Mesangial cell (primary cell): ENCODE results near the gene RAD21L1. TPM values are rescaled to one million over a fixed set of nuclear protein-coding genes. Genes with fewer than 3 reads are reported as not detected.

Source experiments
- total RNA-seq: library from RNA; depleted of rRNA; stranded (reverse); fragments of >200 nt; gene quantifications from 2 replicates; pipeline ENCODE4 v1.2.3, GENCODE V29; 2015

RAD21L1 gene
- not detected in 2 replicates for total RNA-seq

DNA sequence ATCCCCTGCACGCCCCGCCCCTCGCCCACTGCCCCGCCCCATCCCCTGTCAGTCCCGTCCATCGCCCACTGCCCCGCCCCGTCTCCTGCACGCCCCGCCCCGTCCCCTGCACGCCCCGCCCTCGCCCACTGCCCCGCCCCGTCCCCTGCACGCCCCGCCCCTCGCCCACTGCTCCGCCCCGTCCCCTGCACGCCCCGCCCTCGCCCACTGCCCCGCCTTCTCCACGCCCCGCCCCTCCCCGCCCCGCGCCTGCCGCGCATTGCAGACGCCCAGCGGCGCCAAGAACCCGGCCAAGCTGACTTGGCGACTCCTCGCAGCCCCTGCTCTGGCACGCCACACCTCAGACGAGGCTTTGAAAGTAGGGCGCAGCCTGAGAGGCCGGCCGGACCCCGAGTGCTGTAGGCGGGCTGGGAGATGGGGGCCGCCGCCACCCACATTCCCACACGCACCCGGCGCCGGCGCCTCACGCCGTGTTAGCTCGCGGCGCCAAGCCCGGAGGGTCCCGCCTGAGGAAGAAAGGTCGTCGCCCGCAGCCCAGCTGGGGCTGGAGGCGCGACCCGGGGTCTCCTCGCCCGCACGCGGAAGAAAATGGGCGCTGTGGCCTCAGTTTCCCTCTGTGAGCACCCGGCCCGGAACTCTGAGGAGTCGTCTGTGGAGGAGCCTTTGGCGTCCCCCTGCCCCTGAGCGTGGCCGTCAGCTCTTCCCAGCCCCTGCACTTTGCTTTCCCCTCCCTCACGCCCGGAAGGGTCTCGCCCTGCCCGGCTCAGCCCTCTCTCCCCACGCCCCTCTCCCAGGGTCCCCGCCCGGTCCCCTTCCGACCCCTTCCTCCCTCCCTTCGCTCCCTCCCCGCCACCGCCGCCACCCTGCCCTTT is at the start of gene RAD21L1:
Gene RAD21L1, plus strand, starts transcription at position 262 of the 872 bp plus-strand sequence. CDS start 2,410 bp downstream, outside the sequence.

DNA sequence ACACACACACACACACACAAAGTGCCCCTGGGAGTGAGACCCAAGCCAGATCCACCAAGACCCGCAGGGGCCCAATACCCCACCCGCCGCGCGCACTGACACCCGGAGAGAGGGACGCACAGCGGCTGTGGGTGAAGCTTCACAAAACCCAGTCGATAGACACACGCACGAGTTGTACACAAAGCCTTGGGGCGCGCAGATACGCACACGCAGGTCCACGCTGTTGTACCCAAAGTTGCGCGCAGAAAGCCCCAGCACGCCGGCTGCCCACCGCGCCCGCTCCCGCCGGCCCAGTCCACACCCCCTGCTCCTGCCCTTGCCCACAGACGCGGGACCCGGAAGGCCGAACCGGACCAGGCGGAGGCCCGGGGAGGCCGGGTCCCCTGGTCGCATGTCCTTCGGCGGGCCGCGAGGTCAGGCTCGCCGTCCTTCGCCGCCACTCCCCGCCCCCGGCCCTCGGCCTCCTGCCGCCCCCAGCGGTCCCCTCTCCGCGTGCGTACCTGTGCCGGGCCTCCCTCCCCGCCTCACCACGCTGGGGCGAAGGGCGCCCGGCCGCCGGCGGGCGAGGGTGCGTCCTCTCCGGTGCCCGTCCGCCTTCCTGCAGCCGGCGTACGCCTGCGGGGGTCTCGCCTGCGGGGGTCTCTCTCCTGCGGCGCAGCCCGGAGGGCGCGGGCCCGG is 41.1 kb upstream of the RAD21L1 start, which contains the start of gene TMEM74B:
Gene TMEM74B, minus strand, starts transcription at position 344 of the 678 bp plus-strand sequence. CDS start 1,180 bp downstream, outside the sequence.

DNA sequence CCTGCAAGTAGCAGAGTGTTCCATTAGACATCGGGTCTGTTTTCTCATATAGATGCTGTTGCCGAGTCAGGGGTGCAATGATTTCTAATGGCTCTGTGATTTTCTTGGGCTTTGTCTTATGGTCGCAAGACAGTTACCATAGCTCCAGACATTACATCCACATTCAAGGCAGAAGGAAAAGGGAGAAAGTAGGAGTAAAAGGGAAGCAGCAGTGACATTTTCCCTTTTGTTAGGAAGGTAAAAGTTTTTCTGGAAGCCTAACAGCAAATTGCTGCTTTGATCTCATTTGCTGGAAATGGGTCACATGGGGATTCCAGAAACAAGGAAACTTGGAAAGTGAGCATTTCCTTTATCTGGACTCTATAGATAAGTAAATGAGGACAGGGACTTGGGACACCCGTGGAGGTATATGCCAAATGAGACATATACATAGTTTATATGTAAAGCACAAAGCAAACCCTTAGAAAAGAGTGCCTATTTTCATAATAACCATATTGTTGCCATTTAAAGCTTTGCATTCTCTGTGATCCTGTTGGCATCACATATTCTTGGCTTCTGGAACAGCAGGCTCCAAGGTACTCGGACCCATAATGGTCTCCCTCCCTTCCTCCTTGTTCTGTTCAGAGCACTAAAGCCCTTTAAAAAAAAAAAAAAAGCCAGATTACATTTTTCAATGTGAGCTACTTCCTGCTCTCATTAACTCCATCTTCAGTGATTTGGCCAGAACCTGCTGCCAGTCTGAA is 22.9 kb upstream of the RAD21L1 start, which contains the start of gene C20orf202:
Gene C20orf202, plus strand, starts transcription at position 693 of the 743 bp plus-strand sequence. CDS start 132 bp downstream, outside the sequence.

DNA sequence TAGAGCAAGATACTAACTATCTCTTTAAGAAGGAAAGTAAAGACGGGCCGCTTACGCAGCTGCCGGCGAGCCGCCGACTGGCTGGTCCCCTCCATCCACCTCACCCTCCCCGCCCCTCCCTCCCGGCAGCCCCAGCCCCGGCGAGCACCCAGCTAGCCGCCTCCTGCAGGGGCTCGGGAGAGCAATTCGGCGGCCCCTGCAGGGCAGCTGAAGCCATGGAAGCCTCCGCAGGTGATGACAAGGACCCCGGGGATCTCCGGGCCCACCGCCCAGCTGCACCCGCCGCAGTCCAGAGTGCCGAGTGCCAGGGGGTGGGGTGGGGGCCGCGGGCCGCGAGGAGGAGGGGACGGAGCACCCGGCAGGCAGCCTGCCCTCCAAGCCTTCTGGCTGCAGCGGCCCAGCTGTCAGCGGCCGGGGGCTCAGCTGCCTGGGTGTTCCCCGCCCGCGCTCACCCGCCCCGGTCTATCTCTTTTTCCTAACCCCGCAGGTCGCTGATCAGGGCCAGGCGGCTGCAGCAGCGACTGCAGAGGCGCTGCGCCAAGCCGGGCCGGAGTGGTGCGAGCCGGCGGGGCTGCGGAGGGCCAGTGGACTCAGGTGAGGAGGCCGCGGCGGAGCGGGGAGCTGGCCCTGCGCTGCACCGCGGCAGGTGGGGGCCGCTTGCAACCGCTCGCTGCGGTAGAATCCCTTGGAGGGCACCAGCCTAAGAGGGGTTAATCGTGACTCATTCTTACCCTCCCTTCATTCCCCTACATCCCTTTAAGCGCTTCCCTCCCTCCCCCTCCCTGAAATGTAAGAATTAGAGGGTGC is 40.5 kb downstream of the RAD21L1 start, which contains the start of gene SNPH:
Gene SNPH, plus strand, starts transcription at position 128 of the 807 bp plus-strand sequence. CDS start 29,946 bp downstream, outside the sequence.

Other genes starting within 250 kb of the RAD21L1 start
- gene RSPO4, start 223.7 kb upstream of the RAD21L1 start, total RNA-seq, result 0.13 and 0.16 TPM in 2 replicates
- 73.0 and 147 TPM in 2 replicates for gene PSMF1, start 107.4 kb upstream of the RAD21L1 start, total RNA-seq
- gene TMEM74B, start 41.1 kb upstream of the RAD21L1 start, total RNA-seq, result not detected in 2 replicates
- gene C20orf202, start 22.6 kb upstream of the RAD21L1 start, total RNA-seq, result 0.13 TPM in 1 of 2 replicates, not detected in the other
- gene SNPH, start 40.2 kb downstream of the RAD21L1 start, total RNA-seq, result 6.8 and 8.6 TPM in 2 replicates
- gene SDCBP2, start 103.1 kb downstream of the RAD21L1 start, total RNA-seq, result 0.65 and 2.3 TPM in 2 replicates
- 99.5 and 139 TPM in 2 replicates for gene FKBP1A, start 167.0 kb downstream of the RAD21L1 start, total RNA-seq
- 29.5 and 33.7 TPM in 2 replicates for gene NSFL1C, start 240.8 kb downstream of the RAD21L1 start, total RNA-seq